GM23338 (cell line): ENCODE measurements around the gene URI1. TPM values are rescaled to one million over a fixed set of nuclear protein-coding genes. Genes with fewer than 3 reads are reported as not detected.

Experiments
- ATAC-seq: fragments of 200-7000 bp; cut with Tn5 transposase; 3 replicates; pipeline ENCODE4 v1.9.1; 2020
- DNase-seq: peaks from one replicate; pipeline ENCODE4 v3.0.0-alpha.2; 2015; ENCODE audit warnings: low spot score
- H2AFZ ChIP-seq: fragments of 200-600 bp; sonication (generic); 2 replicates; pipeline ENCODE4 v1.8.0; 2016; ENCODE audit warnings: antibody characterized with exemption, mild to moderate bottlenecking, moderate library complexity
- H3F3A ChIP-seq: fragments of 200-600 bp; sonication (generic); replicated peaks from 2 replicates; pipeline ENCODE4 v1.8.0; 2017; ENCODE audit warnings: antibody characterized with exemption, mixed run types, low read depth
- H3K27ac ChIP-seq: fragments of 200-600 bp; sonication (generic); 2 replicates; pipeline ENCODE4 v1.6.1; 2016; ENCODE audit warnings: low read depth
- H3K27me3 ChIP-seq: fragments of 200-600 bp; sonication (generic); 2 replicates; pipeline ENCODE4 v1.8.0; 2016; ENCODE audit warnings: mild to moderate bottlenecking, mixed run types, moderate library complexity; ENCODE audit not compliant: insufficient read depth
- H3K36me3 ChIP-seq: fragments of 200-600 bp; sonication (generic); 2 replicates; pipeline ENCODE4 v1.8.0; 2016; ENCODE audit warnings: mild to moderate bottlenecking; ENCODE audit not compliant: insufficient read depth
- H3K4me1 ChIP-seq: fragments of 200-600 bp; sonication (generic); 2 replicates; pipeline ENCODE4 v1.8.0; 2016; ENCODE audit warnings: mild to moderate bottlenecking, moderate library complexity; ENCODE audit not compliant: insufficient read depth
- H3K4me2 ChIP-seq: fragments of 200-600 bp; sonication (generic); 2 replicates; pipeline ENCODE4 v1.7.1; 2017; ENCODE audit warnings: mixed run types
- H3K4me3 ChIP-seq: fragments of 200-600 bp; sonication (generic); 2 replicates; pipeline ENCODE4 v1.6.1; 2016; ENCODE audit warnings: mixed run types
- H3K79me2 ChIP-seq: fragments of 200-600 bp; sonication (generic); replicated peaks from 2 replicates; pipeline ENCODE4 v1.8.0; 2017; ENCODE audit warnings: mild to moderate bottlenecking; ENCODE audit not compliant: insufficient read depth
- H3K9me2 ChIP-seq: fragments of 200-600 bp; sonication (generic); 2 replicates; pipeline ENCODE4 v1.8.0; 2017; ENCODE audit not compliant: insufficient read depth
- H4K20me1 ChIP-seq: fragments of 200-600 bp; sonication (generic); replicated peaks from 2 replicates; pipeline ENCODE4 v1.8.0; 2017; ENCODE audit warnings: mild to moderate bottlenecking; ENCODE audit not compliant: insufficient read depth
- H3K27ac Mint-ChIP-seq: 2 replicates; pipeline ENCODE4 v1.8.0; 2020; ENCODE audit warnings: inconsistent platforms, mild to moderate bottlenecking, moderate library complexity, mixed read lengths
- H3K27me3 Mint-ChIP-seq: 3 replicates; pipeline ENCODE4 v1.8.0; 2022; ENCODE audit warnings: low read depth, mild to moderate bottlenecking, moderate library complexity, mixed read lengths, inconsistent platforms; ENCODE audit not compliant: insufficient read depth, poor library complexity
- H3K36me3 Mint-ChIP-seq: 3 replicates; pipeline ENCODE4 v1.8.0; 2021; ENCODE audit warnings: low read depth, mild to moderate bottlenecking, inconsistent platforms, moderate library complexity, mixed read lengths
- H3K4me1 Mint-ChIP-seq: 3 replicates; pipeline ENCODE4 v1.8.0; 2020; ENCODE audit warnings: mild to moderate bottlenecking, inconsistent platforms, mixed read lengths
- H3K4me3 Mint-ChIP-seq: 3 replicates; pipeline ENCODE4 v1.8.0; 2021; ENCODE audit warnings: moderate library complexity, mild to moderate bottlenecking, inconsistent platforms, mixed read lengths
- H3K9me3 Mint-ChIP-seq: 3 replicates; pipeline ENCODE4 v1.8.0; 2020; ENCODE audit warnings: moderate library complexity, mild to moderate bottlenecking, inconsistent platforms, mixed read lengths
- CREB1 ChIP-seq: fragments of 250-450 bp; sonication (Bioruptor Pico); IDR thresholded peaks from 2 replicates; pipeline ENCODE4 v1.5.0; 2020; ENCODE audit warnings: low read depth, mild to moderate bottlenecking, moderate library complexity
- EZH2 ChIP-seq: fragments of 200-600 bp; sonication (generic); IDR thresholded peaks from one replicate; pipeline ENCODE4 v1.8.0; 2017; ENCODE audit warnings: antibody characterized with exemption, mild to moderate bottlenecking, low read depth; ENCODE audit not compliant: unreplicated experiment
- EZH2phosphoT487 ChIP-seq: fragments of 200-600 bp; sonication (generic); IDR thresholded peaks from one replicate; pipeline ENCODE4 v1.8.1; 2018; ENCODE audit warnings: antibody characterized with exemption; ENCODE audit not compliant: unreplicated experiment
- JUNB ChIP-seq: IDR thresholded peaks from one replicate; pipeline ENCODE4 v1.6.1; 2016; ENCODE audit warnings: antibody characterized with exemption; ENCODE audit not compliant: unreplicated experiment
- POLR2AphosphoS5 ChIP-seq: IDR thresholded peaks from 2 replicates; pipeline ENCODE4 v1.6.1; 2016; ENCODE audit warnings: antibody characterized with exemption, low read depth
- STAT1 ChIP-seq: IDR thresholded peaks from one replicate; pipeline ENCODE4 v1.6.1; 2016; ENCODE audit warnings: antibody characterized with exemption; ENCODE audit not compliant: unreplicated experiment
- ZNF114 ChIP-seq: fragments of 250-450 bp; sonication (Bioruptor Pico); IDR thresholded peaks from 2 replicates; pipeline ENCODE4 v1.5.0; 2020; ENCODE audit warnings: mild to moderate bottlenecking, moderate library complexity
- polyA plus RNA-seq: library from polyadenylated mRNA; unstranded; fragments of >200 nt; fragmentation: Nextera tagmentation; extraction: Ambion mirVana; gene quantifications from 2 replicates; pipeline ENCODE4 v1.2.1, GENCODE V29; 2016
- total RNA-seq: library from RNA; depleted of rRNA; stranded (reverse); fragments of >200 nt; shearing (Covaris generic); gene quantifications from 2 replicates; pipeline ENCODE4 v1.2.3, GENCODE V29; 2014
- TF ChIP-seq, protein P1 (sequence below): IDR thresholded peaks from one replicate; pipeline ENCODE4 v1.6.1; 2018; ENCODE audit warnings: antibody characterized with exemption; ENCODE audit not compliant: unreplicated experiment
- TF ChIP-seq, protein P2 (sequence below), 2 experiments: fragments of 200-600 bp in 1 of 2; sonication (generic) in 1 of 2; conservative IDR thresholded peaks; 2 replicates each; pipeline versions ENCODE4 v1.5.1 to v1.6.1; 2016 to 2017; ENCODE audit warnings: antibody characterized with exemption in 2 of 2, low read depth in 2 of 2, mild to moderate bottlenecking in 2 of 2, moderate library complexity in 1 of 2
- TF ChIP-seq, protein P3 (sequence below): fragments of 250-450 bp; sonication (Bioruptor Pico); IDR thresholded peaks from 2 replicates; pipeline ENCODE4 v1.5.0; 2020; ENCODE audit warnings: mild to moderate bottlenecking, moderate library complexity

The URI1 gene
- total and polyA plus RNA-seq, 2 experiments from 2014 or later, result 27.6 to 68.4 TPM

DNA sequence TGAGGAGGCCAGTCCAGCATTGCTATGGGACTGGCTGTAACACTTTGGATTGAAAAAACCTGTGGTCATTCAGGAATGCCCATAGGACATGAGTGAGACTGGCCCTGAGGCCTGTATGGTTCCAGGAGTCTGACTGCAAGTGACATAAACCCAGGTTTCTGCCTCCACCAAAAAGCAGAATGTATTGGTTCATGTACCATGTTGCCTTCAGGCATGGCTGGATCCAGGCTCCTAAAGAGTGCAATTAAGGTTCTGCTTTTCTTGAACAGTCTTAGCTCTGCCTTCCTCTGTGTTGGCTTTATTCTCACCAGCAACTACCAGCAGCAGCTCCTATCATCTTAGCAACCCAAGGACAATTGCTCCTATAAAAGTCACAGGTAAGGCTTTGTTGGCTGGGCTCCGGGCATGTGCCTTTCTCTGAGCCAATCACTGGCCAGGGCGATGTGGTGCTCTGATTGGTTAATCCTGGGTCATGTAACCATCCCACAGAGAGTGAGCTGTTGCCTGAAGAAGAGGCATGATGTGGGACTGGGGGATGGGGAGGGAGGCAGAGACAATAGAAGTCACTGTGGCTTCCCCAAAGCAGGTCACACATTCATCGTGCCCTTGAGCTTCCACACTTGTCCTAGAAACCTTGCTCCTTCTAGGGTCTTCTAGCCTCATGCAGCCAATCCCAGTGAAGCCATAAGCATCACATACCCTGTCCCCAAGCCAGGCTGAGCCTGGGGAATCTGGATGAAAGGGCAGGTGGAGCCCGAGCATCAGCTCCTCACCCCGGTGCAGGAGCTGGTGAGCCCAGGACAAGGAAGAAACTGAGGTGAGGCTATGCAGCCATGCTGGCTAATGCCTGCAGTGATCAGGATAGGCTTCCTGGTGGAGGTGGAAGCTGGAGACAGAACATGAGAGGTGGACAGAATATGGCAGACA lies 123.9 kb downstream of the URI1 start:
- TF ChIP-seq EZH2 (no peak), POLR2AphosphoS5 (no peak), JUNB (no peak), CREB1 (CRISPR knock-in tag) (no peak), ZNF114 (no peak), EZH2phosphoT487 (no peak), STAT1 (no peak)
- TF ChIP-seq, protein P1, sequence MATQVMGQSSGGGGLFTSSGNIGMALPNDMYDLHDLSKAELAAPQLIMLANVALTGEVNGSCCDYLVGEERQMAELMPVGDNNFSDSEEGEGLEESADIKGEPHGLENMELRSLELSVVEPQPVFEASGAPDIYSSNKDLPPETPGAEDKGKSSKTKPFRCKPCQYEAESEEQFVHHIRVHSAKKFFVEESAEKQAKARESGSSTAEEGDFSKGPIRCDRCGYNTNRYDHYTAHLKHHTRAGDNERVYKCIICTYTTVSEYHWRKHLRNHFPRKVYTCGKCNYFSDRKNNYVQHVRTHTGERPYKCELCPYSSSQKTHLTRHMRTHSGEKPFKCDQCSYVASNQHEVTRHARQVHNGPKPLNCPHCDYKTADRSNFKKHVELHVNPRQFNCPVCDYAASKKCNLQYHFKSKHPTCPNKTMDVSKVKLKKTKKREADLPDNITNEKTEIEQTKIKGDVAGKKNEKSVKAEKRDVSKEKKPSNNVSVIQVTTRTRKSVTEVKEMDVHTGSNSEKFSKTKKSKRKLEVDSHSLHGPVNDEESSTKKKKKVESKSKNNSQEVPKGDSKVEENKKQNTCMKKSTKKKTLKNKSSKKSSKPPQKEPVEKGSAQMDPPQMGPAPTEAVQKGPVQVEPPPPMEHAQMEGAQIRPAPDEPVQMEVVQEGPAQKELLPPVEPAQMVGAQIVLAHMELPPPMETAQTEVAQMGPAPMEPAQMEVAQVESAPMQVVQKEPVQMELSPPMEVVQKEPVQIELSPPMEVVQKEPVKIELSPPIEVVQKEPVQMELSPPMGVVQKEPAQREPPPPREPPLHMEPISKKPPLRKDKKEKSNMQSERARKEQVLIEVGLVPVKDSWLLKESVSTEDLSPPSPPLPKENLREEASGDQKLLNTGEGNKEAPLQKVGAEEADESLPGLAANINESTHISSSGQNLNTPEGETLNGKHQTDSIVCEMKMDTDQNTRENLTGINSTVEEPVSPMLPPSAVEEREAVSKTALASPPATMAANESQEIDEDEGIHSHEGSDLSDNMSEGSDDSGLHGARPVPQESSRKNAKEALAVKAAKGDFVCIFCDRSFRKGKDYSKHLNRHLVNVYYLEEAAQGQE, result no peak
- TF ChIP-seq, protein P2, sequence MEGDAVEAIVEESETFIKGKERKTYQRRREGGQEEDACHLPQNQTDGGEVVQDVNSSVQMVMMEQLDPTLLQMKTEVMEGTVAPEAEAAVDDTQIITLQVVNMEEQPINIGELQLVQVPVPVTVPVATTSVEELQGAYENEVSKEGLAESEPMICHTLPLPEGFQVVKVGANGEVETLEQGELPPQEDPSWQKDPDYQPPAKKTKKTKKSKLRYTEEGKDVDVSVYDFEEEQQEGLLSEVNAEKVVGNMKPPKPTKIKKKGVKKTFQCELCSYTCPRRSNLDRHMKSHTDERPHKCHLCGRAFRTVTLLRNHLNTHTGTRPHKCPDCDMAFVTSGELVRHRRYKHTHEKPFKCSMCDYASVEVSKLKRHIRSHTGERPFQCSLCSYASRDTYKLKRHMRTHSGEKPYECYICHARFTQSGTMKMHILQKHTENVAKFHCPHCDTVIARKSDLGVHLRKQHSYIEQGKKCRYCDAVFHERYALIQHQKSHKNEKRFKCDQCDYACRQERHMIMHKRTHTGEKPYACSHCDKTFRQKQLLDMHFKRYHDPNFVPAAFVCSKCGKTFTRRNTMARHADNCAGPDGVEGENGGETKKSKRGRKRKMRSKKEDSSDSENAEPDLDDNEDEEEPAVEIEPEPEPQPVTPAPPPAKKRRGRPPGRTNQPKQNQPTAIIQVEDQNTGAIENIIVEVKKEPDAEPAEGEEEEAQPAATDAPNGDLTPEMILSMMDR (conservative IDR thresholded peaks at IDR 0.05; ENCODE audit: low read depth in 2 of 2), result no peak
- TF ChIP-seq, protein P3, sequence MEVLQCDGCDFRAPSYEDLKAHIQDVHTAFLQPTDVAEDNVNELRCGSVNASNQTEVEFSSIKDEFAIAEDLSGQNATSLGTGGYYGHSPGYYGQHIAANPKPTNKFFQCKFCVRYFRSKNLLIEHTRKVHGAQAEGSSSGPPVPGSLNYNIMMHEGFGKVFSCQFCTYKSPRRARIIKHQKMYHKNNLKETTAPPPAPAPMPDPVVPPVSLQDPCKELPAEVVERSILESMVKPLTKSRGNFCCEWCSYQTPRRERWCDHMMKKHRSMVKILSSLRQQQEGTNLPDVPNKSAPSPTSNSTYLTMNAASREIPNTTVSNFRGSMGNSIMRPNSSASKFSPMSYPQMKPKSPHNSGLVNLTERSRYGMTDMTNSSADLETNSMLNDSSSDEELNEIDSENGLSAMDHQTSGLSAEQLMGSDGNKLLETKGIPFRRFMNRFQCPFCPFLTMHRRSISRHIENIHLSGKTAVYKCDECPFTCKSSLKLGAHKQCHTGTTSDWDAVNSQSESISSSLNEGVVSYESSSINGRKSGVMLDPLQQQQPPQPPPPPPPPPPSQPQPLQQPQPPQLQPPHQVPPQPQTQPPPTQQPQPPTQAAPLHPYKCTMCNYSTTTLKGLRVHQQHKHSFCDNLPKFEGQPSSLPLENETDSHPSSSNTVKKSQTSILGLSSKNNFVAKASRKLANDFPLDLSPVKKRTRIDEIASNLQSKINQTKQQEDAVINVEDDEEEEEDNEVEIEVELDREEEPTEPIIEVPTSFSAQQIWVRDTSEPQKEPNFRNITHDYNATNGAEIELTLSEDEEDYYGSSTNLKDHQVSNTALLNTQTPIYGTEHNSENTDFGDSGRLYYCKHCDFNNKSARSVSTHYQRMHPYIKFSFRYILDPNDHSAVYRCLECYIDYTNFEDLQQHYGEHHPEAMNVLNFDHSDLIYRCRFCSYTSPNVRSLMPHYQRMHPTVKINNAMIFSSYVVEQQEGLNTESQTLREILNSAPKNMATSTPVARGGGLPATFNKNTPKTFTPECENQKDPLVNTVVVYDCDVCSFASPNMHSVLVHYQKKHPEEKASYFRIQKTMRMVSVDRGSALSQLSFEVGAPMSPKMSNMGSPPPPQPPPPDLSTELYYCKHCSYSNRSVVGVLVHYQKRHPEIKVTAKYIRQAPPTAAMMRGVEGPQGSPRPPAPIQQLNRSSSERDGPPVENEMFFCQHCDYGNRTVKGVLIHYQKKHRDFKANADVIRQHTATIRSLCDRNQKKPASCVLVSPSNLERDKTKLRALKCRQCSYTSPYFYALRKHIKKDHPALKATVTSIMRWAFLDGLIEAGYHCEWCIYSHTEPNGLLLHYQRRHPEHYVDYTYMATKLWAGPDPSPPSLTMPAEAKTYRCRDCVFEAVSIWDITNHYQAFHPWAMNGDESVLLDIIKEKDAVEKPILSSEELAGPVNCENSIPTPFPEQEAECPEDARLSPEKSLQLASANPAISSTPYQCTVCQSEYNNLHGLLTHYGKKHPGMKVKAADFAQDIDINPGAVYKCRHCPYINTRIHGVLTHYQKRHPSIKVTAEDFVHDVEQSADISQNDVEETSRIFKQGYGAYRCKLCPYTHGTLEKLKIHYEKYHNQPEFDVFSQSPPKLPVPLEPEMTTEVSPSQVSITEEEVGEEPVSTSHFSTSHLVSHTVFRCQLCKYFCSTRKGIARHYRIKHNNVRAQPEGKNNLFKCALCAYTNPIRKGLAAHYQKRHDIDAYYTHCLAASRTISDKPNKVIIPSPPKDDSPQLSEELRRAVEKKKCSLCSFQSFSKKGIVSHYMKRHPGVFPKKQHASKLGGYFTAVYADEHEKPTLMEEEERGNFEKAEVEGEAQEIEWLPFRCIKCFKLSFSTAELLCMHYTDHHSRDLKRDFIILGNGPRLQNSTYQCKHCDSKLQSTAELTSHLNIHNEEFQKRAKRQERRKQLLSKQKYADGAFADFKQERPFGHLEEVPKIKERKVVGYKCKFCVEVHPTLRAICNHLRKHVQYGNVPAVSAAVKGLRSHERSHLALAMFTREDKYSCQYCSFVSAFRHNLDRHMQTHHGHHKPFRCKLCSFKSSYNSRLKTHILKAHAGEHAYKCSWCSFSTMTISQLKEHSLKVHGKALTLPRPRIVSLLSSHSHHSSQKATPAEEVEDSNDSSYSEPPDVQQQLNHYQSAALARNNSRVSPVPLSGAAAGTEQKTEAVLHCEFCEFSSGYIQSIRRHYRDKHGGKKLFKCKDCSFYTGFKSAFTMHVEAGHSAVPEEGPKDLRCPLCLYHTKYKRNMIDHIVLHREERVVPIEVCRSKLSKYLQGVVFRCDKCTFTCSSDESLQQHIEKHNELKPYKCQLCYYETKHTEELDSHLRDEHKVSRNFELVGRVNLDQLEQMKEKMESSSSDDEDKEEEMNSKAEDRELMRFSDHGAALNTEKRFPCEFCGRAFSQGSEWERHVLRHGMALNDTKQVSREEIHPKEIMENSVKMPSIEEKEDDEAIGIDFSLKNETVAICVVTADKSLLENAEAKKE, result no peak
- no peak for ATAC-seq
- H3K27me3 Mint-ChIP-seq, result peaks cover 3% of the 10 kb centered on the region

More for the DNA sequence above, 123.9 kb downstream of the URI1 start:
- Mint-ChIP-seq H3K4me3 (no peak overlapping the region), H3K4me1 (peaks cover 2% of the 10 kb centered on the region; the same call in 1 of the 3 replicates), H3K27ac (no peak overlapping the region), H3K9me3 (no peaks in the 10 kb centered on the region; the same call in none of the 3 replicates), H3K36me3 (no peaks in the 10 kb centered on the region; the same call in 2 of the 3 replicates)
- DNase-seq, result no peak
- no peak overlapping the region for H3K4me2 ChIP-seq
- H2AFZ ChIP-seq, result no peak overlapping the region
- no peak overlapping the region for H3K4me3 ChIP-seq
- no peaks in the 10 kb centered on the region for H4K20me1 ChIP-seq
- no peaks in the 10 kb centered on the region for H3K27me3 ChIP-seq
- H3K36me3 ChIP-seq, result no peaks in the 10 kb centered on the region
- H3F3A ChIP-seq, result no peaks in the 10 kb centered on the region
- no peaks in the 10 kb centered on the region; the same call in 1 of the 2 replicates for H3K9me2 ChIP-seq
- no peak overlapping the region for H3K27ac ChIP-seq
- no peaks in the 10 kb centered on the region for H3K4me1 ChIP-seq
- no peaks in the 10 kb centered on the region for H3K79me2 ChIP-seq
